Measurements from ENCODE around the gene TADA2B. TPM values are rescaled to one million over a fixed set of nuclear protein-coding genes. Genes with fewer than 3 reads are reported as not detected.

The TADA2B gene
- total RNA-seq, 1 experiment from 2014 or later = 15.2 TPM

- Histone ChIP-seq H3K4me1 (ENCODE audit: insufficient read depth, low read length, poor library complexity, severe bottlenecking) (peaks cover 6% of the 10 kb centered on the region), H3K4me3 (ENCODE audit: low read depth, low read length, poor library complexity, severe bottlenecking) (peak overlapping the region; percentile 98), H3K27me3 (replicated peaks; ENCODE audit: insufficient read depth, low read depth, low read length, poor library complexity) (no peaks in the 10 kb centered on the region), H3K9me3 (ENCODE audit: low read depth, low read length, poor library complexity, severe bottlenecking) (no peaks in the 10 kb centered on the region), H3K27ac (ENCODE audit: low read depth, low read length, poor library complexity, severe bottlenecking) (peak overlapping the region; percentile 85), H3K36me3 (ENCODE audit: insufficient read depth, low read length, poor library complexity, severe bottlenecking) (peaks cover 24% of the 10 kb centered on the region)
- DNase-seq (ENCODE audit: low spot score) = no peak
- TF ChIP-seq EZH2 (IDR thresholded peaks at IDR 0.05; ENCODE audit: borderline replicate concordance, low read depth, low read length, poor library complexity, severe bottlenecking) (no peak), CTCF (conservative IDR thresholded peaks at IDR 0.05; ENCODE audit: low read depth, low read length) (no peak)
- ChIA-PET POLR2A (ENCODE audit: low non-redundant PET) (interaction anchor here (0.6 kb wide), 1 partner anchor 1902 kb away, joined by 3 read pairs; no protein-coding TSS in a partner anchor), CTCF (interaction anchor here (0.6 to 0.7 kb wide), 2 partner anchors 27 to 210 kb away, joined by 3 to 4 read pairs; no protein-coding TSS in a partner anchor)
- intact Hi-C loops (cut with micrococcal nuclease; ENCODE audit: unreplicated experiment) = loop anchor here (5.0 kb wide), 1 partner anchor 95 kb away; no protein-coding TSS in a partner anchor
- no TSS peak for BruUV-seq (replicated peaks)
These were observed 23.9 kb downstream of the TADA2B start for GRCh38 chr4:7067126-7067451.

GRCh38 chr4:7067452-7068278, 24.5 kb downstream of the TADA2B start, which contains the start of gene GRPEL1:
TSS of gene GRPEL1 (minus strand) at chr4:7068064. CDS start at chr4:7068032, 32 bp downstream.
- H3K27me3 ChIP-seq (replicated peaks; ENCODE audit: insufficient read depth, low read depth, low read length, poor library complexity) = no peaks in the 10 kb centered on the region
- peak within 1 kb of the TSS; percentile 85 for H3K27ac ChIP-seq (ENCODE audit: low read depth, low read length, poor library complexity, severe bottlenecking)
- intact Hi-C loops (cut with micrococcal nuclease; ENCODE audit: unreplicated experiment) = loop anchor here (5.0 kb wide), 1 partner anchor 95 kb away; no protein-coding TSS in a partner anchor
- H3K36me3 ChIP-seq (ENCODE audit: insufficient read depth, low read length, poor library complexity, severe bottlenecking) = peaks cover 21% of the 10 kb centered on the region
- no peaks in the 10 kb centered on the region for H3K9me3 ChIP-seq (ENCODE audit: low read depth, low read length, poor library complexity, severe bottlenecking)
- CTCF ChIA-PET = interaction anchor here (0.6 to 1.2 kb wide), 5 partner anchors 19 to 725 kb away, joined by 3 to 12 read pairs (median 4); partner anchors contain the start of gene TADA2B
- peak; percentile 99 for DNase-seq (ENCODE audit: low spot score)
- no TSS peak for BruUV-seq (replicated peaks)
- POLR2A ChIA-PET (ENCODE audit: low non-redundant PET) = interaction anchor here (0.6 to 1.0 kb wide), 2 partner anchors 8 to 1902 kb away, joined by 3 read pairs; no protein-coding TSS in a partner anchor
- peak within 1 kb of the TSS; percentile 98 for H3K4me3 ChIP-seq (ENCODE audit: low read depth, low read length, poor library complexity, severe bottlenecking)
- no peak for TF ChIP-seq EZH2 (IDR thresholded peaks at IDR 0.05; ENCODE audit: borderline replicate concordance, low read depth, low read length, poor library complexity, severe bottlenecking)
- no peak for TF ChIP-seq CTCF (conservative IDR thresholded peaks at IDR 0.05; ENCODE audit: low read depth, low read length)
- H3K4me1 ChIP-seq (ENCODE audit: insufficient read depth, low read length, poor library complexity, severe bottlenecking) = peaks cover 6% of the 10 kb centered on the region

GRCh38 chr4:7068279-7068842, 25.2 kb downstream of the TADA2B start:
- ChIA-PET CTCF (interaction anchor here (0.6 to 1.2 kb wide), 2 partner anchors 18 to 94 kb away, joined by 4 to 12 read pairs; no protein-coding TSS in a partner anchor), POLR2A (ENCODE audit: low non-redundant PET) (interaction anchor here (1.0 kb wide), 1 partner anchor 9 kb away, joined by 3 read pairs; no protein-coding TSS in a partner anchor)
- DNase-seq (ENCODE audit: low spot score) = no peak
- BruUV-seq (replicated peaks) = TSS peak; percentile 91
- H3K4me1 ChIP-seq (ENCODE audit: insufficient read depth, low read length, poor library complexity, severe bottlenecking) = peaks cover 6% of the 10 kb centered on the region
- no peaks in the 10 kb centered on the region for H3K27me3 ChIP-seq (replicated peaks; ENCODE audit: insufficient read depth, low read depth, low read length, poor library complexity)
- H3K36me3 ChIP-seq (ENCODE audit: insufficient read depth, low read length, poor library complexity, severe bottlenecking) = peaks cover 14% of the 10 kb centered on the region
- peak overlapping the region; percentile 85 for H3K27ac ChIP-seq (ENCODE audit: low read depth, low read length, poor library complexity, severe bottlenecking)
- TF ChIP-seq CTCF (conservative IDR thresholded peaks at IDR 0.05; ENCODE audit: low read depth, low read length) (no peak), EZH2 (IDR thresholded peaks at IDR 0.05; ENCODE audit: borderline replicate concordance, low read depth, low read length, poor library complexity, severe bottlenecking) (no peak)
- intact Hi-C loops (cut with micrococcal nuclease; ENCODE audit: unreplicated experiment) = loop anchor here (5.0 kb wide), 1 partner anchor 96 kb away; no protein-coding TSS in a partner anchor
- peak overlapping the region; percentile 98 for H3K4me3 ChIP-seq (ENCODE audit: low read depth, low read length, poor library complexity, severe bottlenecking)
- no peaks in the 10 kb centered on the region for H3K9me3 ChIP-seq (ENCODE audit: low read depth, low read length, poor library complexity, severe bottlenecking)
